HepG2 (cell line): Measurements from ENCODE around the gene AOX1. TPM values are rescaled to one million over a fixed set of nuclear protein-coding genes. Genes with fewer than 3 reads are reported as not detected.

Experiments used
- ATAC-seq: fragments of 200-7000 bp; cut with Tn5 transposase; 3 replicates; pipeline ENCODE4 v1.9.1; 2020; ENCODE audit warnings: mild to moderate bottlenecking, moderate library complexity
- BruUV-seq: library from RNA; stranded (reverse); fragments of 400-500 nt; replicated peaks from 2 replicates; lab custom pipeline; 2021; lab: Mats Ljungman, UMichigan
- CTCF ChIA-PET: fragments of 300-600 bp; formaldehyde crosslinking; extraction: SDS; loops from one replicate; lab custom pipeline; 2021; ENCODE audit warnings: low total read pairs, inconsistent platforms, low intra/inter-chr PET ratio; lab: Yijun Ruan, JAX
- POLR2A ChIA-PET: fragments of 350-600 bp; sonication (Branson Sonifier 250); formaldehyde crosslinking; loops from one replicate; lab custom pipeline; 2020; ENCODE audit warnings: antibody characterized with exemption, inconsistent platforms; lab: Yijun Ruan, JAX
- DNase-seq: peaks from one replicate; pipeline ENCODE4 v3.0.0-alpha.2; 2015; ENCODE audit warnings: low spot score
- FAIRE-seq: peaks from 3 replicates; lab custom pipeline; 2011; peaks lifted over from hg19 to GRCh38; lab: Jason Lieb, UNC
- H2AFZ ChIP-seq: one replicate; pipeline ENCODE4 v1.6.1; 2011; ENCODE audit warnings: low read length, inconsistent platforms
- H3K27ac ChIP-seq: fragments of 300-600 bp; 3 replicates; pipeline ENCODE4 v1.8.0; 2011; ENCODE audit warnings: mixed run types, mild to moderate bottlenecking, mixed read lengths, low read length, inconsistent platforms; ENCODE audit not compliant: insufficient read depth; ENCODE audit errors: extremely low read length
- H3K27me3 ChIP-seq, 2 experiments: fragments of 200-600 bp in 1 of 2; 2 replicates in 1 of 2; 3 replicates in 1 of 2; pipeline versions ENCODE4 v1.6.0 to v1.8.0; 2011; ENCODE audit warnings: low read length in 2 of 2, mild to moderate bottlenecking in 2 of 2, moderate library complexity in 2 of 2, inconsistent platforms in 1 of 2; ENCODE audit not compliant: insufficient read depth in 2 of 2, control insufficient read depth in 1 of 2
- H3K36me3 ChIP-seq, 2 experiments: fragments of 200-600 bp in 1 of 2; replicated peaks in 1 of 2; 2 replicates in 1 of 2; 3 replicates in 1 of 2; pipeline versions ENCODE4 v1.5.1 to v1.8.0; 2011; ENCODE audit warnings: low read length in 2 of 2, inconsistent platforms in 1 of 2; ENCODE audit not compliant: insufficient read depth in 2 of 2, control insufficient read depth in 1 of 2
- H3K4me1 ChIP-seq: 2 replicates; pipeline ENCODE4 v1.5.1; 2012; ENCODE audit warnings: low read length, inconsistent platforms; ENCODE audit not compliant: insufficient read depth
- H3K4me2 ChIP-seq: 2 replicates; pipeline ENCODE4 v1.6.0; 2011; ENCODE audit warnings: low read depth, low read length, inconsistent platforms
- H3K4me3 ChIP-seq, 3 experiments: fragments of 200-600 bp in 1 of 3; sonication (generic), shearing (Covaris generic) in 1 of 3; replicated peaks in 1 of 3; 2 replicates each; pipeline ENCODE4 v1.5.1; 2011 to 2016; ENCODE audit warnings: low read length in 3 of 3, inconsistent platforms in 2 of 3, low read depth in 2 of 3, mild to moderate bottlenecking in 2 of 3, control low read depth in 1 of 3, mixed read lengths in 1 of 3; ENCODE audit not compliant: insufficient read depth in 1 of 3
- H3K79me2 ChIP-seq: one replicate; pipeline ENCODE4 v1.6.1; 2011; ENCODE audit warnings: low read length, inconsistent platforms; ENCODE audit not compliant: insufficient read depth
- H3K9ac ChIP-seq: 2 replicates; pipeline ENCODE4 v1.6.0; 2011; ENCODE audit warnings: mild to moderate bottlenecking, low read depth, low read length, inconsistent platforms; ENCODE audit not compliant: insufficient read depth
- H3K9me3 ChIP-seq: 2 replicates; pipeline ENCODE4 v1.5.1; 2012; ENCODE audit warnings: mild to moderate bottlenecking, low read length
- H4K20me1 ChIP-seq: 2 replicates; pipeline ENCODE4 v1.6.0; 2011; ENCODE audit warnings: inconsistent platforms, mild to moderate bottlenecking, low read length, moderate library complexity; ENCODE audit not compliant: insufficient read depth
- AHDC1 ChIP-seq: sonication (generic); formaldehyde crosslinking; IDR thresholded peaks from 2 replicates; pipeline ENCODE4 v1.5.1; 2020; ENCODE audit warnings: mild to moderate bottlenecking, missing genetic modification reagents, borderline replicate concordance
- ATAD3A ChIP-seq: sonication (generic); formaldehyde crosslinking; IDR thresholded peaks from 2 replicates; pipeline ENCODE4 v1.4.0; 2020; ENCODE audit warnings: missing genetic modification reagents
- BCL3 ChIP-seq: sonication (generic); formaldehyde crosslinking; IDR thresholded peaks from 2 replicates; pipeline ENCODE4 v1.5.1; 2020; ENCODE audit warnings: mild to moderate bottlenecking, missing genetic modification reagents, moderate library complexity
- CAMTA2 ChIP-seq: sonication (generic); formaldehyde crosslinking; IDR thresholded peaks from 2 replicates; pipeline ENCODE4 v1.4.0; 2020; ENCODE audit warnings: mild to moderate bottlenecking, missing genetic modification reagents, borderline replicate concordance
- NFE2 ChIP-seq: sonication (generic); formaldehyde crosslinking; IDR thresholded peaks from 2 replicates; pipeline ENCODE4 v1.4.0; 2020; ENCODE audit warnings: missing genetic modification reagents
- PATZ1 ChIP-seq: sonication (generic); formaldehyde crosslinking; IDR thresholded peaks from 2 replicates; pipeline ENCODE4 v1.4.0; 2020; ENCODE audit warnings: missing genetic modification reagents
- PLRG1 ChIP-seq: fragments of 450-650 bp; conservative IDR thresholded peaks from 2 replicates; pipeline ENCODE4 v1.6.1; 2016
- SOX5 ChIP-seq: IDR thresholded peaks from 2 replicates; pipeline ENCODE4 v1.6.1; 2016; ENCODE audit warnings: borderline replicate concordance
- ZNF7 ChIP-seq: IDR thresholded peaks from 2 replicates; pipeline ENCODE4 v1.6.1; 2016; ENCODE audit warnings: missing biosample characterization, missing genetic modification reagents
- ZNF891 ChIP-seq: sonication (generic); formaldehyde crosslinking; IDR thresholded peaks from 2 replicates; pipeline ENCODE4 v1.5.0; 2020; ENCODE audit warnings: mild to moderate bottlenecking, missing genetic modification reagents
- ZSCAN21 ChIP-seq: sonication (generic); formaldehyde crosslinking; IDR thresholded peaks from 2 replicates; pipeline ENCODE4 v1.8.0; 2022; ENCODE audit warnings: mild to moderate bottlenecking, missing genetic modification reagents, moderate library complexity, borderline replicate concordance
- whole genome bisulfite sequencing: methylation state at CpG from one replicate; pipeline ENCODE4 v1.1.6; 2017; ENCODE audit warnings: low lambda C conversion rate; 5-methylcytosine and 5-hydroxymethylcytosine counted together
- in situ Hi-C: cut with HindIII; loops from 2 replicates; pipeline ENCODE4 v1.10.0; 2017; ENCODE audit warnings: low pct_unique_long_range_greater_than_20kb; ENCODE audit not compliant: extremely low pct_ligation_motif_present
- intact Hi-C: fragments of 100-400 bp; cut with micrococcal nuclease; formaldehyde crosslinking; loops from one replicate; pipeline ENCODE4 v1.10.0; 2022; ENCODE audit not compliant: unreplicated experiment
- polyA plus RNA-seq, 8 experiments: library from polyadenylated mRNA; depleted of rRNA in 3 of 8; stranded (reverse) in 7 of 8; unstranded in 1 of 8; fragments of >200 nt; fragmentation: Illumina TruSeq in 4 of 8; extraction: Trizol in 4 of 8; gene quantifications; 2 replicates each; pipeline versions ENCODE4 v1.2.1 to v1.2.3, GENCODE V29; 2011 to 2016; ENCODE audit warnings: low read depth in 4 of 8, missing spikeins in 1 of 8, mixed read lengths in 1 of 8; ENCODE audit not compliant: insufficient read depth in 1 of 8
- total RNA-seq, 5 experiments: library from RNA; depleted of rRNA; stranded (reverse); fragments of >200 nt; fragmentation: Illumina TruSeq; extraction: Trizol; gene quantifications; 2 replicates each; pipeline ENCODE4 v1.2.3, GENCODE V29; 2016; ENCODE audit warnings: low read depth in 1 of 5
- TF ChIP-seq, protein P1 (sequence below): sonication (generic); formaldehyde crosslinking; IDR thresholded peaks from 2 replicates; pipeline ENCODE4 v1.5.1; 2020; ENCODE audit warnings: mild to moderate bottlenecking, moderate library complexity, missing genetic modification reagents
- TF ChIP-seq, protein P2 (sequence below), 2 experiments: fragments of 450-650 bp in 1 of 2; sonication (generic) in 1 of 2; formaldehyde crosslinking; IDR thresholded peaks; 2 replicates each; pipeline versions ENCODE4 v1.5.0 to v1.8.0; 2020 to 2022; ENCODE audit warnings: mild to moderate bottlenecking in 1 of 2, missing genetic modification reagents in 1 of 2

The AOX1 gene
- total and polyA plus RNA-seq, 2 of the 13 experiments (the other 11 are each of a cell fraction or from before 2014, with no cell fraction given): 9.2 to 18.0 TPM

DNA sequence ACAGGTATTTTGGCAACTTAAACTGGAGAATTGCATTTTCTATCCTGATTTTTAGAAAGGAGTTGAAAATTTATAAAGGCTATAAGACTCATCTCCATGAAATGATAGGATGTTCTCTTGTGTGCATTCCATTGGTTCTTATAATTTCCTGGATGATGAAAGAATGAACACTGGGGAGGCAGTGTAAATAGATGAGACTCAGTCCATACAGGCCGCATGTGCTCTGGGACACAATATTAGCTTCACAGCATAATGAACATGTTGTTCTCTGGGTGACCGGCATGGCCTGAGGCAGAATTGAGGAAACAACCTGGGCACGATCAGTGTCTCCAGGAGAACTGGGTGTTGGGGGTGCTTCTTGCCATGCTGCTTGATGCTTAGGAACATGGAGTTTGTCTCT lies 38.8 kb downstream of the AOX1 start:
- Histone ChIP-seq H3K9ac (no peak overlapping the region), H2AFZ (no peak overlapping the region), H4K20me1 (no peaks in the 10 kb centered on the region), H3K4me2 (no peak overlapping the region), H3K36me3 (no peaks in the 10 kb centered on the region), H3K4me3 (no peak overlapping the region), H3K79me2 (no peaks in the 10 kb centered on the region), H3K27ac (no peak overlapping the region), H3K27me3 (no peaks in the 10 kb centered on the region), H3K4me1 (peaks cover 11% of the 10 kb centered on the region), H3K9me3 (no peaks in the 10 kb centered on the region)
- intact Hi-C loops (loop anchor here (5.0 kb wide), 1 partner anchor 37 kb away; the partner anchor contains the start of gene AOX1), in situ Hi-C loops (no loop called here)
- CTCF ChIA-PET: no interaction called here
- ATAC-seq (no peak), DNase-seq (peak; percentile 24), FAIRE-seq (no peak)
- WGBS: 74% methylated on average over 3 of the region's 3 CpGs
- POLR2A ChIA-PET: interaction anchor here (1.3 kb wide), 1 partner anchor 24 kb away, joined by 5 read pairs; no protein-coding TSS in a partner anchor
- BruUV-seq: no TSS peak
- TF ChIP-seq, protein P1, sequence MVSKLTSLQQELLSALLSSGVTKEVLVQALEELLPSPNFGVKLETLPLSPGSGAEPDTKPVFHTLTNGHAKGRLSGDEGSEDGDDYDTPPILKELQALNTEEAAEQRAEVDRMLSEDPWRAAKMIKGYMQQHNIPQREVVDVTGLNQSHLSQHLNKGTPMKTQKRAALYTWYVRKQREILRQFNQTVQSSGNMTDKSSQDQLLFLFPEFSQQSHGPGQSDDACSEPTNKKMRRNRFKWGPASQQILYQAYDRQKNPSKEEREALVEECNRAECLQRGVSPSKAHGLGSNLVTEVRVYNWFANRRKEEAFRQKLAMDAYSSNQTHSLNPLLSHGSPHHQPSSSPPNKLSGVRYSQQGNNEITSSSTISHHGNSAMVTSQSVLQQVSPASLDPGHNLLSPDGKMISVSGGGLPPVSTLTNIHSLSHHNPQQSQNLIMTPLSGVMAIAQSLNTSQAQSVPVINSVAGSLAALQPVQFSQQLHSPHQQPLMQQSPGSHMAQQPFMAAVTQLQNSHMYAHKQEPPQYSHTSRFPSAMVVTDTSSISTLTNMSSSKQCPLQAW (CRISPR knock-in tag): no peak
- TF ChIP-seq ATAD3A (CRISPR knock-in tag) (no peak), AHDC1 (CRISPR knock-in tag) (no peak), BCL3 (CRISPR knock-in tag) (no peak), CAMTA2 (CRISPR knock-in tag) (no peak), NFE2 (no peak), PLRG1 (no peak), SOX5 (CRISPR knock-in tag) (peak; percentile 18; the same call in 1 of the 2 replicates), ZSCAN21 (CRISPR knock-in tag) (no peak), PATZ1 (CRISPR knock-in tag) (peak; percentile 22; the same call in 1 of the 2 replicates), ZNF891 (no peak), ZNF7 (CRISPR knock-in tag) (no peak)
- TF ChIP-seq, protein P2, sequence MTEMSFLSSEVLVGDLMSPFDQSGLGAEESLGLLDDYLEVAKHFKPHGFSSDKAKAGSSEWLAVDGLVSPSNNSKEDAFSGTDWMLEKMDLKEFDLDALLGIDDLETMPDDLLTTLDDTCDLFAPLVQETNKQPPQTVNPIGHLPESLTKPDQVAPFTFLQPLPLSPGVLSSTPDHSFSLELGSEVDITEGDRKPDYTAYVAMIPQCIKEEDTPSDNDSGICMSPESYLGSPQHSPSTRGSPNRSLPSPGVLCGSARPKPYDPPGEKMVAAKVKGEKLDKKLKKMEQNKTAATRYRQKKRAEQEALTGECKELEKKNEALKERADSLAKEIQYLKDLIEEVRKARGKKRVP (CRISPR knock-in tag; IDR thresholded peaks at IDR 0.05): 0 out of 4 replicates have a peak, but pooled peaks of 1 of the 2 experiments have one; percentile 15
